ENCODE data around the gene MOCS3.
"Not testable (repeated sequence)": the region's sequence is repeated elsewhere in the genome, so short reads cannot be mapped to it uniquely, and the experiment has no call there.

MOCS3 gene

DNA sequence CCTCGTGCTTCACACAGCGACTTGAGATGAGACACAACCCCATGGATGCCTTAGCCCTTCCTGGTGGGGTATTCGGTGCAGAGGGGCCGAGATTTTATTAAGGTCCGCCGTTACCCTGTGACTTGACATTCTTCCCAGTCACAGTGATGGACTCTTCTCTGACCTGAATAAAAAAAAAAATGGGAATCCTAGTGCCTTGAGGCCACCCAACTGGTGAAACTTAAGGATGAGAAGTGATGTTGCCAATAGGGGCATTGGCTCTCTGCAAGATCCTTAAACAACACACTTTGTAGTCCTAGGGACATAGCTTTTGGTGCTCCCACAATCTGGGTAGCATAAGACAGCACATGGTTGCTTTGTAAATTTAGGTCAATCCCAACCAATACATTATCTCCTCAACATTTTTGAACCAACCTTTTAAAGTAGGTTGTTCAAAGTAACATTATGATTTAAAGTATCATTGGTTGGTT is 26.6 kb upstream of the MOCS3 start:
- no peak for DNase-seq (ENCODE audit: low read depth, low spot score)

- DNase-seq (ENCODE audit: low read depth, low spot score): no peak
These were observed 25.8 kb upstream of the MOCS3 start for GRCh38 chr20:50932691-50933280.

DNA sequence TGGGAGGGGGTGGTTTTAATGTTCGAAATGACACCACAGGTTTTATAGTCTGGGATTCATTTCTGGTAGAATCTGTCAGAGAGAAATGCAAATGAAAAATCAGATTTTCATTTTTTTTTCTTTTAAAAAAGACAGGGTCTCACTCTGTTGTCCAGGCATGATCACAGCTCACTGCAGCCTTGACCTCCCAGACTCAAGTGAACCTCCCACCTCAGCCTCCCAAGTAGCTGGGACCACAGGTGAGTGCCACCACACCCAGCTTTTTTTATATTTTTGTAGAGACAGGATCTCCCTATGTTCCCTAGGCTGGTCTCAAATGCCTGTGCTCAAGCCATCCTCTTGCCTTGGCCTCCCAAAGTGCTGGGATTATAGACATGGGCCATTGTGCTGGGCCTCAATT is 25.0 kb upstream of the MOCS3 start:
- no peak for DNase-seq (ENCODE audit: low read depth, low spot score)

- no peak for DNase-seq (ENCODE audit: low read depth, low spot score)
These were observed 15.5 kb upstream of the MOCS3 start for GRCh38 chr20:50943069-50943468.

DNA sequence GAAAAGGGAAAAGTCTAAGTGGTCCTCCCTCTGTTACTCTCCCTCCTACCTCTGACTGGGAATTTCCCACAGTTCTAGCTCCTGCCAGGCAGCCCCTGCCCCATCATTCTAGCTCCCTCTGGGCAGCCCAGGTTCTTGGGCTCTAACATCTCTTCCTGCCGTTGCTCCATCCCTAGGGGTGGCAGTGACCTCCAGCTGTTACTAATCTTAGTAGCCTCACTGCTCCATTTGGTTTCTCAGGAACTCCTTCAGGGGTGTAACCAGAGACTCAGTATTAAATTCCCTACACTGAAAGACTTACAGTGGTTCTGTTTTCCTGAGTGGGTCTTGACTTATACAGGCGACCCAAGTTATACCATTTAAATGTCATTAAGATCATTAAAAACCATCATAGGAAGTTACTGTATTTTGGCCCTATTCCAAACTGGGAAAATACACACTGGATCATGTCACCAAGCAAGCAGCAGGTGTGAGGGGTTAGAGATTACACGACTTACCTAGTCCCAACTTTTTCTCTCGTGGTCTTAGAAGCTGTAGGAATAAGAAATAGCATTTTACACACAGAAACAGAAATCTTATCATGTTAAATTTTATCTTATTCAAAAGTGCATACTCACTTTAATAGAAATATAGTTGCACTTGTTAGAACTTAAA is 10.4 kb upstream of the MOCS3 start:
- DNase-seq (ENCODE audit: low read depth, low spot score): no peak

DNA sequence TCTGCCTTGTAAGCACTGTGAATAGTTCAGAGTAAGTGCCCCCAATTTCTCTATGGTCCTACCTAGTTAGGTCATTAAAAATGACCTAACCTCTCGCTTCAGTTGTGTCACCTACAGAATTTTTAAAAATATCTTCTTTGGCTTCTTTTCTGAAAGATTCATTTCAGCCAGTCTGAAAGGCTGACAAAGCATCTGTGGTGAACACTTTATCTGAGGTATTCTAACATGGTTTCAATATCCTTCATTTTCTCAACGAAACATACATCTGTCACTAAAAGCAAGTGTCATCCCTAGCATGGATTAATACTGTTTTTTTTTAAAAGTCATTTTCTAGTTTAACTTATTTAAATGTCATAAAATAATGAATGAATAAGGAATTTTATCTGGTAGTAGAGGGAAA is 5.4 kb upstream of the MOCS3 start:
- no peak for DNase-seq (ENCODE audit: low read depth, low spot score)

DNA sequence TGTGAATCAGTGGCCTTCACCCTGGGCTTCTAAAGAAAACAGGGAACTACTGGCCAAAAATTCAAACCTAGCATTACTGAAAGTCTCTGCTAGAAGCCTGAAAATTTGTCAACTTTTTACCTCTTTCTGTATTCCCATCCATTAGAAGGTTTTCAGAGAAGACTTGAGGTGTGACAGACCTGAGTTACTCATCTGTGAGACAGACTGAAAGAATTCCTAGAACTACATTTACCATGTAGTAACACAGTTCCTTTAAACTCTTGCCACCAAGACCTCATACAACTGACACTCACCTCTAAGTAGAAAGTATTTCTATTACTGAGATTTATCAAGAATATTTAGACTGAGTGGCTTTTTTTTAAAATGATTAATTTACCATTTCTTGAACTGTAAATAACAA is 4.8 kb upstream of the MOCS3 start:
- no peak for DNase-seq (ENCODE audit: low read depth, low spot score)

GRCh38 chr20:50957276-50957675 is 1.3 kb upstream of the MOCS3 start:
- no peak for DNase-seq (ENCODE audit: low read depth, low spot score)

- peak; percentile 77 for DNase-seq (ENCODE audit: low read depth, low spot score)
These were observed 612 bp upstream of the MOCS3 start, which contains the start of gene DPM1 for GRCh38 chr20:50957798-50958614. TSS of gene DPM1 (minus strand) at chr20:50958532. CDS start at chr20:50958523, 9 bp downstream.

DNA sequence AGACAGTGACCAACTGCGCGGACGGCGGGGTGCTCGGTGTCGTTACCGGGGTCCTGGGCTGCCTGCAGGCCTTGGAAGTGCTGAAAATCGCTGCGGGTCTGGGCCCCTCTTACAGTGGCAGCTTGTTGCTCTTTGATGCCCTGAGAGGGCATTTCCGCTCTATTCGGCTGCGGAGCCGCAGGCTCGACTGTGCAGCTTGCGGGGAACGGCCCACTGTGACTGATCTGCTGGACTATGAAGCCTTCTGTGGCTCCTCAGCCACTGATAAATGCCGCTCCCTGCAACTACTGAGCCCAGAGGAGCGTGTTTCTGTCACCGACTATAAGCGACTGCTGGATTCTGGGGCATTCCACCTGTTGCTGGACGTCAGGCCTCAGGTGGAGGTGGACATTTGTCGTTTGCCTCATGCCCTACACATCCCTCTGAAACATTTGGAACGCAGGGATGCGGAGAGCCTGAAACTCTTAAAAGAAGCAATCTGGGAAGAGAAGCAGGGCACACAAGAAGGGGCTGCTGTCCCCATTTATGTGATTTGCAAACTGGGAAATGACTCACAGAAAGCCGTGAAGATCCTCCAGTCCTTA is 1.0 kb downstream of the MOCS3 start:
- DNase-seq (ENCODE audit: low read depth, low spot score): no peak

GRCh38 chr20:50967586-50967985 is 9.0 kb downstream of the MOCS3 start:
- DNase-seq (ENCODE audit: low read depth, low spot score): no peak

GRCh38 chr20:50968289-50968688 is 9.7 kb downstream of the MOCS3 start:
- DNase-seq (ENCODE audit: low read depth, low spot score): no peak

GRCh38 chr20:50969435-50969834 is 10.8 kb downstream of the MOCS3 start:
- no peak for DNase-seq (ENCODE audit: low read depth, low spot score)

DNA sequence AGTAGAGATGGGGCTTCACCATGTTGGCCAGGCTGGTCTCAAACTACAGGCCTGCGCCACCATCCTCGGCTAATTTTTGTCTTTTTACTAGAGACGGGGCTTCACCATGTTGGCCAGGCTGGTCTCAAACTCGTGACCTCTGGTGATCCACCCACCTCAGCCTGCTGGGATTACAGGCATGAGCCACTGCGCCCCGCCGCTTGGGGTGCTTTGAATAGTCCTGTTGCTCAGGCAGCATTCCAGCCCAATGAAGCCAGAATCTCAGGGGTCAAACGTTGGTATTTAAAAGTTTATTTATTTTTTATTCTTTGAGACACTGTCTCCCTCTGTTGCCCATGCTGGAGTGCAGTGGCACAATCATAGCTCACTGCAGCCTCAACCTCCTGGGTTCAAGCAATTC is 11.3 kb downstream of the MOCS3 start:
- no peak for DNase-seq (ENCODE audit: low read depth, low spot score)

DNA sequence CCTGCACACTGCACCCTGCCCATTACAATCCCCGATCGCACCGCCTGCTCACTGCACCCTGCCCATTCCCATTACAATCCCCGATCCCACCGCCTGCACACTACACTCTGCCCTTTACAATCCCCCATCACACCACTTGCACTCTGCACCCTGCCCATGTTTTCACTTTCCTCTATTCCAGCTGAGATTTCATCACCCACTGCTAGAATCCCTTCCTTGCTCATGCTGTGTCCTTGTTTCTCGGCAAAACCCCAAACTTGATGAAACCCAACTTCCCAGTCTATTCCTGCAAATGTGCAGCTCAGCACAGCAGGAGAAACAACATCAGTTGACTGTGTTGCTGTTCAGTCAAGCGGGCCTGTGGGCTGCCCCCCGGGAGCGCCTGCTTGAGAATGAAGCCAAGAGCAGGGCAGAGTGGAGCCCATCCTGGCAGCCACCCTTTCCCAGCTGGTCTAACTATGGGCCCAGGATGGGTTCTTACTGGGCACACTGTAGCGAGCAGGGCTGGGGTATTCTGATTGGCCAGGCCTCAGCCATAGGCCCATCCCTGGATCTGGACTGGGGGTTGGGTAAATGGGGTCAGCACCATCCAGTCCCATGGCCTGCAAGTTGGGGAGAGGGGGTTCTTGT is 17.2 kb downstream of the MOCS3 start:
- no peak for DNase-seq (ENCODE audit: low read depth, low spot score)

GRCh38 chr20:50977066-50978021 is 18.7 kb downstream of the MOCS3 start:
- DNase-seq (ENCODE audit: low read depth, low spot score): no peak

DNA sequence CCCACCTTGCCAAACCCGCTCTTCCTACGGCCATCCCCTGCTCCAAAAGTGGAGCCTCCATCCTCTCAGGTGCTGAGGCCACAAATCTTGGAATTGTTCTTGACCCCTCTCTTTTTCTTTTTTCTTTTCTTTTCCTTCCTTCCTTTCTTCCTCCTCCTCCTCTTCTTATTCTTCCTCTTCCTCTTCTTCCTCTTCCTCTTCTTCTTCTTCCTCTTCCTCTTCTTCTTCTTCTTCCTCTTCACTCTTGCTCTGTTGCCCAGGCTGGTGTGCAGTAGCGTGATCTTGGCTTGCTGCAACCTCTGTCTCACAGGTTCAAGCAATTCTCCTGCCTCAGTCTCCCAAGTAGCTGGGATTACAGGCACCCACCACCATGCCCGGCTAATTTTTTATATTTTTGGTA is 19.9 kb downstream of the MOCS3 start:
- DNase-seq (ENCODE audit: low read depth, low spot score): not testable (repeated sequence)

GRCh38 chr20:50980071-50980681 is 21.6 kb downstream of the MOCS3 start:
- no peak for DNase-seq (ENCODE audit: low read depth, low spot score)

- peak; percentile 47 for DNase-seq (ENCODE audit: low read depth, low spot score)
These were observed 22.5 kb downstream of the MOCS3 start for GRCh38 chr20:50980851-50981713.
